Spleen (tissue), 11 donors: ENCODE results near the gene ZNF292. TPM values are rescaled to one million over a fixed set of nuclear protein-coding genes. Genes with fewer than 3 reads are reported as not detected.

ENCODE experiments used
- DNase-seq: peaks from one replicate; pipeline ENCODE4 v3.0.0-alpha.2; 2020
- H3K27ac ChIP-seq, 8 donors: fragments of 200-600 bp; sonication (generic) in 7 of 8; 1 replicate in 4 of 8; 2 replicates in 4 of 8; pipeline versions ENCODE4 v1.5.0 to v1.8.0; 2016 to 2021; ENCODE audit warnings: inconsistent platforms in 4 of 8, mild to moderate bottlenecking in 4 of 8, moderate library complexity in 1 of 8
- H3K27me3 ChIP-seq, 7 donors: fragments of 200-600 bp; sonication (generic) in 6 of 7; replicated peaks in 1 of 7; 1 replicate in 4 of 7; 2 replicates in 3 of 7; pipeline versions ENCODE4 v1.5.0 to v1.8.0; 2016 to 2021; ENCODE audit warnings: inconsistent platforms in 3 of 7, mild to moderate bottlenecking in 1 of 7
- H3K36me3 ChIP-seq, 6 donors: fragments of 200-600 bp; sonication (generic) in 5 of 6; 1 replicate in 4 of 6; 2 replicates in 2 of 6; pipeline versions ENCODE4 v1.5.0 to v1.8.0; 2016 to 2021; ENCODE audit warnings: inconsistent platforms in 2 of 6
- H3K4me1 ChIP-seq, 6 donors: fragments of 200-600 bp; sonication (generic) in 5 of 6; 1 replicate in 3 of 6; 2 replicates in 3 of 6; pipeline versions ENCODE4 v1.5.0 to v1.8.0; 2016 to 2021; ENCODE audit warnings: inconsistent platforms in 3 of 6
- H3K4me3 ChIP-seq, 8 donors: fragments of 200-600 bp; sonication (generic) in 7 of 8; 1 replicate in 4 of 8; 2 replicates in 4 of 8; pipeline versions ENCODE4 v1.5.0 to v1.8.0; 2016 to 2021; ENCODE audit warnings: inconsistent platforms in 4 of 8, mild to moderate bottlenecking in 4 of 8, moderate library complexity in 2 of 8
- H3K9me3 ChIP-seq, 8 donors: fragments of 200-600 bp; sonication (generic) in 7 of 8; 1 replicate in 4 of 8; 2 replicates in 4 of 8; pipeline versions ENCODE4 v1.5.0 to v1.8.0; 2016 to 2021; ENCODE audit warnings: inconsistent platforms in 4 of 8
- POLR2A ChIP-seq, 3 donors: fragments of 450-650 bp; IDR thresholded peaks; one replicate each; pipeline ENCODE4 v1.5.1; 2017; ENCODE audit warnings: antibody characterized with exemption in 3 of 3, mild to moderate bottlenecking in 1 of 3
- POLR2AphosphoS5 ChIP-seq, 3 donors: sonication (generic); formaldehyde crosslinking; IDR thresholded peaks; one replicate each; pipeline ENCODE4 v1.5.1; 2017; ENCODE audit warnings: antibody characterized with exemption in 3 of 3
- whole genome bisulfite sequencing, 5 donors: extraction: QIAGEN DNeasy Blood & Tissue Kit in 3 of 5; methylation state at CpG; one replicate each; pipeline versions ENCODE4 v1.1.5 to v1.1.7; 2013 to 2018; 5-methylcytosine and 5-hydroxymethylcytosine counted together
- intact Hi-C: fragments of 100-400 bp; cut with DNase I; formaldehyde crosslinking; loops from one replicate; pipeline ENCODE4 v1.15.0; 2023; ENCODE audit warnings: low total_unique reads
- polyA plus RNA-seq, 3 donors: library from polyadenylated mRNA; stranded (reverse); fragments of 200-250 nt; gene quantifications; one replicate each; pipeline ENCODE4 v1.2.1, GENCODE V29; 2013
- total RNA-seq, 7 donors: library from RNA; depleted of rRNA in 3 of 7; stranded (reverse); fragments of >200 nt in 3 of 7; fragmentation: NEBNext Ultra II Directional in 4 of 7; extraction: Animal tissue kit (Norgen Biotek cat#: 25700) in 4 of 7; gene quantifications; one replicate each; pipeline versions ENCODE4 v1.1.0 to v1.2.1, GENCODE V29; 2016 to 2021
- TF ChIP-seq, protein P1 (sequence below), 11 experiments: fragments of 200-600 bp in 7 of 11; fragments of 450-650 bp in 4 of 11; sonication (generic) in 4 of 11; IDR thresholded peaks in 8 of 11; conservative IDR thresholded peaks in 3 of 11; 1 replicate in 7 of 11; 2 replicates in 4 of 11; pipeline versions ENCODE4 v1.4.0 to v1.8.0; 2016 to 2021; ENCODE audit warnings: antibody characterized with exemption in 11 of 11, inconsistent platforms in 4 of 11, mild to moderate bottlenecking in 1 of 11
- donor health status: healthy with polysubstance abuse.
- donor health status: DM: no; HTN: no; CAD: no; lungs with moderate emphysema.
- donor health status: DM: no; HTN: no; CAD: no.
- donor health status: Bipolar disorder and iron deficiency.
- donor health status: healthy.
- donor health status: DM: no; HTN: no; CAD: no.
- donor health status: DM: yes; HTN: yes; CAD: no.

The ZNF292 gene
- total and polyA plus RNA-seq, 10 donors = 5.1 to 76.2 (median 50.2) TPM

DNA sequence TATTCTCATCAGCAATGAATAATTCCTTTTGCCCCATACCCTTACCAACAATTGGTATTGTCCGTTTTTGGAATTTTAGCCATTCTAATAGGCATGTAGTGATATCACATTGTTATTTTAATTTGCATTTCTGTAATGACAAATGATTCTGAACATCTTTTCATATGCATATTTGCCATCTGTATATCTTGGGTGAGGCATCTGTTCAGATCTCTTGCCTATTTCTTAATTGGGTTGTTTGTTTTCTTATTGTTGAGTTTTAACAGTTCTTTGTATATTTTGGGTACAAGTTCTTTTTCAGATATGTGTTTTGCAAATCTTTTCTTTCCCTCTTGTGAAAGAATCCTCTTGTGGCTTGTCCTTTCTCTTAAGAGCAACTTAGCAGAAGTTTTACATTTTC lies 69.6 kb downstream of the ZNF292 start:
- WGBS, 5 donors = 91 to 100% (median 93%) methylated on average over 1 of the region's 1 CpG
- intact Hi-C loops = no loop called here
- Histone ChIP-seq H3K27ac (no peak overlapping the region), H3K36me3 (peaks cover 0 to 92% (median 39%) of the 10 kb centered on the region in 6 donors), H3K27me3 (no peaks in the 10 kb centered on the region), H3K9me3 (no peaks in the 10 kb centered on the region), H3K4me3 (no peak overlapping the region), H3K4me1 (peaks cover 0 to 6% (median 0%) of the 10 kb centered on the region in 6 donors)
- DNase-seq = no peak
- TF ChIP-seq POLR2A (IDR thresholded peaks at IDR 0.05) = no peak
- TF ChIP-seq POLR2AphosphoS5 (IDR thresholded peaks at IDR 0.05) = no peak
- TF ChIP-seq, protein P1, sequence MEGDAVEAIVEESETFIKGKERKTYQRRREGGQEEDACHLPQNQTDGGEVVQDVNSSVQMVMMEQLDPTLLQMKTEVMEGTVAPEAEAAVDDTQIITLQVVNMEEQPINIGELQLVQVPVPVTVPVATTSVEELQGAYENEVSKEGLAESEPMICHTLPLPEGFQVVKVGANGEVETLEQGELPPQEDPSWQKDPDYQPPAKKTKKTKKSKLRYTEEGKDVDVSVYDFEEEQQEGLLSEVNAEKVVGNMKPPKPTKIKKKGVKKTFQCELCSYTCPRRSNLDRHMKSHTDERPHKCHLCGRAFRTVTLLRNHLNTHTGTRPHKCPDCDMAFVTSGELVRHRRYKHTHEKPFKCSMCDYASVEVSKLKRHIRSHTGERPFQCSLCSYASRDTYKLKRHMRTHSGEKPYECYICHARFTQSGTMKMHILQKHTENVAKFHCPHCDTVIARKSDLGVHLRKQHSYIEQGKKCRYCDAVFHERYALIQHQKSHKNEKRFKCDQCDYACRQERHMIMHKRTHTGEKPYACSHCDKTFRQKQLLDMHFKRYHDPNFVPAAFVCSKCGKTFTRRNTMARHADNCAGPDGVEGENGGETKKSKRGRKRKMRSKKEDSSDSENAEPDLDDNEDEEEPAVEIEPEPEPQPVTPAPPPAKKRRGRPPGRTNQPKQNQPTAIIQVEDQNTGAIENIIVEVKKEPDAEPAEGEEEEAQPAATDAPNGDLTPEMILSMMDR (IDR thresholded peaks at IDR 0.05 in 8 of 11, conservative IDR thresholded peaks at IDR 0.05 in 3 of 11) = no peak

DNA sequence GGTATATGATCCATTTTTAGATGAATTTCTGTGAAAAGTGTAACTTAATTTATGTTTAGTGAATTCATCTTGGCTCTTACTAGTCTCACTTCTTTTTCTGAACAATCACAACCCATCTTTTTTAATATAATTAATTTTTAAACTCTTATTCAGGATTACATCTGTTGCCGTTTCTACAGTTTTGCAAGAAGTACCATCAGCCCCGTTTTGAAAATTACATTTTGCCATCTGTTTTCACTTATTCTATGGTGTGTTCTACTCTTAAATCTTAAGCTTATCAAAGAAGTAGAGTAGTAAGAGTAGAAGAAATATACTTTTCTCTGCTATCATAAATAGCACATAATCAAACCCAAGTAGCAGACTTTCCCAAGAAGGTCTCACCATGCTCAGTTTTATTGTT lies 70.1 kb downstream of the ZNF292 start:
- intact Hi-C loops = no loop called here
- DNase-seq = no peak
- Histone ChIP-seq H3K27me3 (no peaks in the 10 kb centered on the region), H3K27ac (no peak overlapping the region), H3K4me1 (peaks cover 0 to 6% (median 0%) of the 10 kb centered on the region in 6 donors), H3K36me3 (peaks cover 0 to 92% (median 36%) of the 10 kb centered on the region in 6 donors), H3K9me3 (no peaks in the 10 kb centered on the region), H3K4me3 (no peak overlapping the region)
- 70 to 90% (median 87%) methylated on average over 2 of the region's 2 CpGs for WGBS, 5 donors
- TF ChIP-seq, protein P1 (IDR thresholded peaks at IDR 0.05 in 8 of 11, conservative IDR thresholded peaks at IDR 0.05 in 3 of 11) = no peak
- TF ChIP-seq POLR2AphosphoS5 (IDR thresholded peaks at IDR 0.05) = no peak
- TF ChIP-seq POLR2A (IDR thresholded peaks at IDR 0.05) = no peak

DNA sequence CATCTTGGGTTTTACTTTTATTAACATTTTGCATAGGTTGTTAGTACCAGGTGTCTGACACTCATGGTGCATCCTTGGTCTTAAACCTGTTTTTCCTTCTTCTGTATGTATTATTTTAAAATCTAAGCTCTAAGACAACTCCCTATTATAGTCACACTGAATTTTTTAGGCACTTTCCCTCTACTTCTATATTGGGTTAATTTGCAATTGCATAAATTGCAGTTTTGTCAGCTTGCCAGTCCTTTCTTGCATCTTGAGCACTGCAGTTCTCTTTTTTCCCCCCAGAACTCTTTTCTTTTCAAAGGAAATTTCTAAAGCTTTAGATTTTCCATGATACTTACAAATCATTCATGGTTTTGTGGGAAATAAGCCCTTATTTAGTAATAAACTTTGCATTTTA lies 70.6 kb downstream of the ZNF292 start:
- Histone ChIP-seq H3K36me3 (peaks cover 0 to 92% (median 35%) of the 10 kb centered on the region in 6 donors), H3K4me3 (no peak overlapping the region), H3K4me1 (peaks cover 0 to 6% (median 0%) of the 10 kb centered on the region in 6 donors), H3K9me3 (no peaks in the 10 kb centered on the region), H3K27me3 (no peaks in the 10 kb centered on the region), H3K27ac (no peak overlapping the region)
- DNase-seq = no peak
- TF ChIP-seq POLR2A (IDR thresholded peaks at IDR 0.05) (no peak), POLR2AphosphoS5 (IDR thresholded peaks at IDR 0.05) (no peak)
- TF ChIP-seq, protein P1 (IDR thresholded peaks at IDR 0.05 in 8 of 11, conservative IDR thresholded peaks at IDR 0.05 in 3 of 11) = no peak
- intact Hi-C loops = no loop called here

DNA sequence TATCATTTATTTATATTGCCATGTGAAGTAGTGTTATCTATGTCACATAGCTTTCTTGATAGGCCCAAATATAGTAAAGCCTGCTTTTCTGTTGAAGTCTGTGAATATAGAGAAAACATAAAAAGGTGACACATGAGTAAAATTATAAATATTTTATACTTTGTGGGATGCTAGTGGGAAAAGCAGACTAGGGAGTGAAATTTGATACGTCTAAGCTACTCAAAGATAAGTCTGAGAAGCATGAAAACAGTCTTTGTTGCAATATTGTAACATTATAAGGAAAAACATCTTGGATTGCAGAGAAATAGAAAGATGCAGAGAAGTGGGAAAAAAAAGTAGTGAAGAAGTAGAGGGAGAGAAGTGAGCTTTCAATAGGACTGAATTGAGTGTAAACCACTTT lies 75.4 kb downstream of the ZNF292 start:
- H3K4me1 ChIP-seq = peaks cover 0 to 1% (median 0%) of the 10 kb centered on the region in 6 donors
- intact Hi-C loops = loop anchor here (10.0 kb wide), 1 partner anchor 96 kb away; no protein-coding TSS in a partner anchor
- H3K9me3 ChIP-seq = no peaks in the 10 kb centered on the region
- DNase-seq = no peak
- WGBS, 5 donors = 93 to 100% (median 98%) methylated on average over 1 of the region's 1 CpG
- H3K27ac ChIP-seq = no peak overlapping the region
- no peaks in the 10 kb centered on the region for H3K27me3 ChIP-seq
- TF ChIP-seq POLR2AphosphoS5 (IDR thresholded peaks at IDR 0.05) = no peak
- TF ChIP-seq, protein P1 (IDR thresholded peaks at IDR 0.05 in 8 of 11, conservative IDR thresholded peaks at IDR 0.05 in 3 of 11) = no peak
- TF ChIP-seq POLR2A (IDR thresholded peaks at IDR 0.05) = no peak
- no peak overlapping the region for H3K4me3 ChIP-seq
- peaks cover 0 to 75% (median 22%) of the 10 kb centered on the region in 6 donors for H3K36me3 ChIP-seq
